Uterus (tissue), 4 donors: ENCODE results near the gene SNTG2. TPM values are rescaled to one million over a fixed set of nuclear protein-coding genes. Genes with fewer than 3 reads are reported as not detected.
"Not testable (repeated sequence)": the region's sequence is repeated elsewhere in the genome, so short reads cannot be mapped to it uniquely, and the experiment has no call there.

Experiments used
- DNase-seq, 2 donors: peaks; one replicate each; pipeline ENCODE4 v3.0.0-alpha.2; 2019 to 2020
- H3K27ac ChIP-seq, 2 donors: fragments of 200-600 bp; sonication (generic); 1 replicate in 1 of 2; 2 replicates in 1 of 2; pipeline ENCODE4 v1.5.1; 2016 to 2018
- H3K27me3 ChIP-seq, 2 donors: fragments of 200-600 bp; sonication (generic); one replicate each; pipeline ENCODE4 v1.5.1; 2018 to 2019; ENCODE audit warnings: control low read depth in 1 of 2
- H3K36me3 ChIP-seq, 2 donors: fragments of 200-600 bp; sonication (generic); one replicate each; pipeline ENCODE4 v1.5.1; 2019; ENCODE audit warnings: control low read depth in 1 of 2
- H3K4me1 ChIP-seq, 2 donors: fragments of 200-600 bp; sonication (generic); one replicate each; pipeline ENCODE4 v1.5.1; 2018 to 2019; ENCODE audit warnings: control low read depth in 1 of 2
- H3K4me3 ChIP-seq, 2 donors: fragments of 200-600 bp; sonication (generic); 1 replicate in 1 of 2; 2 replicates in 1 of 2; pipeline ENCODE4 v1.5.1; 2018 to 2019; ENCODE audit warnings: mild to moderate bottlenecking in 1 of 2
- H3K9me3 ChIP-seq, 2 donors: fragments of 200-600 bp; sonication (generic); one replicate each; pipeline ENCODE4 v1.5.1; 2019; ENCODE audit warnings: control low read depth in 1 of 2
- CTCF ChIP-seq, 4 experiments: fragments of 200-600 bp in 2 of 4; fragments of 450-650 bp in 2 of 4; sonication (generic) in 2 of 4; IDR thresholded peaks; one replicate each; pipeline ENCODE4 v1.5.1; 2016 to 2019; ENCODE audit warnings: antibody characterized with exemption in 4 of 4, mild to moderate bottlenecking in 2 of 4, moderate library complexity in 1 of 4
- POLR2A ChIP-seq, 2 donors: fragments of 450-650 bp; IDR thresholded peaks; one replicate each; pipeline ENCODE4 v1.6.1; 2016; ENCODE audit warnings: antibody characterized with exemption in 2 of 2, mild to moderate bottlenecking in 1 of 2, moderate library complexity in 1 of 2
- intact Hi-C: fragments of 100-400 bp; cut with DNase I; formaldehyde crosslinking; loops from one replicate; pipeline ENCODE4 v1.15.1; 2023; ENCODE audit warnings: low total_unique reads
- total RNA-seq, 4 donors: library from RNA; depleted of rRNA in 3 of 4; stranded (reverse); fragments of >200 nt in 3 of 4; gene quantifications; one replicate each; pipeline versions ENCODE4 v1.1.0 to v1.2.4, GENCODE V29; 2014 to 2023
- donor health status: DM: yes; HTN: yes; CAD: no.

SNTG2 gene
- total RNA-seq, 4 donors from 2014 or later, result 3.2 to 46.2 (median 31.4) TPM

GRCh38 chr2:1223791-1224190, 273.1 kb downstream of the SNTG2 start:
- no peak overlapping the region for H3K4me3 ChIP-seq
- no peak for TF ChIP-seq POLR2A (IDR thresholded peaks at IDR 0.05)
- TF ChIP-seq CTCF (IDR thresholded peaks at IDR 0.05), result no peak
- DNase-seq, result no peak
- no peaks in the 10 kb centered on the region for H3K36me3 ChIP-seq
- no peaks in the 10 kb centered on the region for H3K9me3 ChIP-seq
- no peak overlapping the region for H3K27ac ChIP-seq
- no peaks in the 10 kb centered on the region for H3K27me3 ChIP-seq
- intact Hi-C loops, result no loop called here
- no peaks in the 10 kb centered on the region for H3K4me1 ChIP-seq

GRCh38 chr2:1224901-1225300, 274.3 kb downstream of the SNTG2 start:
- no peaks in the 10 kb centered on the region for H3K4me1 ChIP-seq
- no peak for TF ChIP-seq POLR2A (IDR thresholded peaks at IDR 0.05)
- no peak for TF ChIP-seq CTCF (IDR thresholded peaks at IDR 0.05)

GRCh38 chr2:1226766-1227165, 276.1 kb downstream of the SNTG2 start:
- Histone ChIP-seq H3K9me3 (no peaks in the 10 kb centered on the region), H3K4me3 (no peak overlapping the region), H3K4me1 (no peaks in the 10 kb centered on the region), H3K27me3 (no peaks in the 10 kb centered on the region), H3K27ac (no peak overlapping the region), H3K36me3 (no peaks in the 10 kb centered on the region)
- intact Hi-C loops, result no loop called here
- TF ChIP-seq CTCF (IDR thresholded peaks at IDR 0.05) (no peak), POLR2A (IDR thresholded peaks at IDR 0.05) (no peak)
- DNase-seq, result no peak

More at GRCh38 chr2:1224901-1225300, 274.3 kb downstream of the SNTG2 start:
- intact Hi-C loops, result no loop called here
- Histone ChIP-seq H3K9me3 (no peaks in the 10 kb centered on the region), H3K4me3 (no peak overlapping the region), H3K27ac (no peak overlapping the region), H3K27me3 (no peaks in the 10 kb centered on the region), H3K36me3 (no peaks in the 10 kb centered on the region)
- no peak for DNase-seq

- DNase-seq, result no peak
- Histone ChIP-seq H3K4me3 (no peak overlapping the region), H3K27me3 (no peaks in the 10 kb centered on the region), H3K27ac (no peak overlapping the region), H3K9me3 (no peaks in the 10 kb centered on the region), H3K4me1 (no peaks in the 10 kb centered on the region), H3K36me3 (no peaks in the 10 kb centered on the region)
- intact Hi-C loops, result no loop called here
- TF ChIP-seq CTCF (IDR thresholded peaks at IDR 0.05), result no peak
- TF ChIP-seq POLR2A (IDR thresholded peaks at IDR 0.05), result no peak
Observed at GRCh38 chr2:1227274-1227900, 276.7 kb downstream of the SNTG2 start.

GRCh38 chr2:1229596-1229995, 278.9 kb downstream of the SNTG2 start:
- H3K27ac ChIP-seq, H3K4me1 ChIP-seq, H3K27me3 ChIP-seq, intact Hi-C loops, H3K36me3 ChIP-seq, DNase-seq, H3K4me3 ChIP-seq, H3K9me3 ChIP-seq: not testable (repeated sequence)
